K562 (cell line): ENCODE measurements around the gene C6orf163.

Source experiments
- EZH2 ChIP-seq: IDR thresholded peaks from 2 replicates; pipeline ENCODE4 v1.6.1; 2012; ENCODE audit warnings: low read depth, mild to moderate bottlenecking, inconsistent platforms, low read length, borderline replicate concordance
- MAZ ChIP-seq, 2 experiments: fragments of 450-650 bp in 1 of 2; sonication (generic) in 1 of 2; formaldehyde crosslinking; IDR thresholded peaks in 1 of 2; conservative IDR thresholded peaks in 1 of 2; 2 replicates each; pipeline versions ENCODE4 v1.4.0 to v1.5.0; 2020; ENCODE audit warnings: mild to moderate bottlenecking in 1 of 2, missing genetic modification reagents in 1 of 2
- SMC3 ChIP-seq: conservative IDR thresholded peaks from 2 replicates; pipeline ENCODE4 v1.6.1; 2011; ENCODE audit warnings: low read depth, low read length, improper control_type of control experiment; ENCODE audit not compliant: insufficient read depth
- TCF3 ChIP-seq: sonication (generic); formaldehyde crosslinking; IDR thresholded peaks from 2 replicates; pipeline ENCODE4 v1.4.0; 2020; ENCODE audit warnings: mild to moderate bottlenecking, missing genetic modification reagents
- ZNF311 ChIP-seq: fragments of 250-450 bp; sonication (Bioruptor Pico); IDR thresholded peaks from 2 replicates; pipeline ENCODE4 v1.4.0; 2020; ENCODE audit warnings: mild to moderate bottlenecking, moderate library complexity
- ZNF79 ChIP-seq: fragments of 250-450 bp; sonication (Bioruptor Pico); IDR thresholded peaks from 2 replicates; pipeline ENCODE4 v1.4.0; 2020; ENCODE audit warnings: low read depth, mild to moderate bottlenecking, moderate library complexity

DNA sequence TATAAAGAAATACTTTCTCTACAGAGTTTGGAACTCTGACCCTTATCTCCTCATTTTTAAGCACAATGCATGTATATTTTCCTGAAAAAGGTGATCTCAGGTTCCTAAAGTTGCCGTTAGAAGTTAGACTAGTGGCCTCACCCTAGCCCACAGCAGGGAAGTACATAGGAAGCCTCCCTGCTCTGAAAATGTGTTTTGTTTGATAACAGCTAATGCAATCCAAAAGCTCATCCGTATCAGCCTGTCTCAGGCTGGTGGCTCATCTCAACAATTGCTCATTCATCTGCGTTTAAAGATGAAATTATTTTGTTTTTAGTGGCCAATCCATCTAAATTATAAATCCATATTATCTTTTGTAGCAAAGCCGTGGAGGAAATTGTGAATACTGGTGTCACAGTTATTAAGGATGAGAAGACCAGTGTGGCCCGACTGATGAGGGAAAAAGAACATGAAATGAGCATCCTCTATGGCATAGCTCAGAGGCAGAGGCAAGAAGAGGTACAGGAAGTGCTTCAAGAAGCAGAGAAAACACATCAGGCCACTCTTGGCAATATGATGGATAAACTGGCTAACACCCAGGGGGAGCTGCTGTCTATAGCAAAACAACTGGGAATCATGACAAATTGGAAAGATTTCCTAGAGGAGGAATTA, 20.1 kb downstream of the C6orf163 start:
- TF ChIP-seq MAZ (CRISPR knock-in tag; conservative IDR thresholded peaks at IDR 0.05 in 1 of 2, IDR thresholded peaks at IDR 0.05 in 1 of 2) (no peak), SMC3 (no peak), TCF3 (CRISPR knock-in tag) (peak; percentile 97), ZNF311 (no peak), ZNF79 (CRISPR knock-in tag) (no peak), EZH2 (no peak)
